Measurements from ENCODE around the gene SKIC8.

The SKIC8 gene

DNA sequence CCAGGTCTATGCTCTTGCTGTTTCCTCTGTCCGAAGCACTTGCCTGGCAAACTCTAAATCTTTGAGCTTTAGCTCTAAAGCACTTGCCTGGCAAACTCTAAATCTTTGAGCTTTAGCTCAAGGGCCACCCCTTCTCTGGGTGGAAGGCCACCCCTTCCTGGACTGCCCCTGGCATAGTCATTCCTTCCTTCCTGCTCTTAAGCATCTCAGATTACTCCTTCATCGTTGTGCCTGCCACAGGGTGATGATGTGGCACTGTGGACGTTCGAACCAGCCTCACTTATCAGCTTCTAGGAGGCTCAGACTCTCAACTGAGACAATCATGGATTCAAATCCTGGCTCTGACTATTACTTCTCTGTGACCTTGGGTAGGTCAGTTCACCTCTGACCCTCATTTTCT lies 30.2 kb upstream of the SKIC8 start:
- TF ChIP-seq, protein P1, sequence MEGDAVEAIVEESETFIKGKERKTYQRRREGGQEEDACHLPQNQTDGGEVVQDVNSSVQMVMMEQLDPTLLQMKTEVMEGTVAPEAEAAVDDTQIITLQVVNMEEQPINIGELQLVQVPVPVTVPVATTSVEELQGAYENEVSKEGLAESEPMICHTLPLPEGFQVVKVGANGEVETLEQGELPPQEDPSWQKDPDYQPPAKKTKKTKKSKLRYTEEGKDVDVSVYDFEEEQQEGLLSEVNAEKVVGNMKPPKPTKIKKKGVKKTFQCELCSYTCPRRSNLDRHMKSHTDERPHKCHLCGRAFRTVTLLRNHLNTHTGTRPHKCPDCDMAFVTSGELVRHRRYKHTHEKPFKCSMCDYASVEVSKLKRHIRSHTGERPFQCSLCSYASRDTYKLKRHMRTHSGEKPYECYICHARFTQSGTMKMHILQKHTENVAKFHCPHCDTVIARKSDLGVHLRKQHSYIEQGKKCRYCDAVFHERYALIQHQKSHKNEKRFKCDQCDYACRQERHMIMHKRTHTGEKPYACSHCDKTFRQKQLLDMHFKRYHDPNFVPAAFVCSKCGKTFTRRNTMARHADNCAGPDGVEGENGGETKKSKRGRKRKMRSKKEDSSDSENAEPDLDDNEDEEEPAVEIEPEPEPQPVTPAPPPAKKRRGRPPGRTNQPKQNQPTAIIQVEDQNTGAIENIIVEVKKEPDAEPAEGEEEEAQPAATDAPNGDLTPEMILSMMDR (IDR thresholded peaks at IDR 0.05; ENCODE audit: insufficient read depth, low read depth, low read length, missing control alignments): no peak
- no peak overlapping the region for H3K4me3 ChIP-seq (ENCODE audit: low read length)
- DNase-seq (ENCODE audit: low read depth): no peak

DNA sequence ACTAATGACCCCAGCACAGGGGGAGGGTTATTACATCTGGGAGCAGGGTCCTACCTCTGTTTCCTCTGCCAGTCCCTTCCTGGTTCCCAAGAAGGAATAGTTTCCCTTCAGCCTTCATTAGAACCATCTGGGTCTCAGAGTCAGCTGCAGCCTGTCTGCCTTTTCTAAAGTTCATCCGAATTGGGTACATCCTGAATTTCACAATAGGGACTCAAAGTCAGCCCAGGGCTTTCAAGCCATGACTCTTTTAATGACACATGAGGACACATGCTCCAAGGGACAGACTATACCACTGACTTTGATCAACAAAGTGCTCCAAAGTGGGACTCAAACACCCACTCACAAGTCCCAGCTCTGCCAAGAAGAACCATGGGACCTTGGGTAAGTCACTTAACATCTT lies 28.1 kb upstream of the SKIC8 start:
- TF ChIP-seq, protein P1 (IDR thresholded peaks at IDR 0.05; ENCODE audit: insufficient read depth, low read depth, low read length, missing control alignments): no peak
- H3K4me3 ChIP-seq (ENCODE audit: low read length): no peak overlapping the region
- no peak for DNase-seq (ENCODE audit: low read depth)

DNA sequence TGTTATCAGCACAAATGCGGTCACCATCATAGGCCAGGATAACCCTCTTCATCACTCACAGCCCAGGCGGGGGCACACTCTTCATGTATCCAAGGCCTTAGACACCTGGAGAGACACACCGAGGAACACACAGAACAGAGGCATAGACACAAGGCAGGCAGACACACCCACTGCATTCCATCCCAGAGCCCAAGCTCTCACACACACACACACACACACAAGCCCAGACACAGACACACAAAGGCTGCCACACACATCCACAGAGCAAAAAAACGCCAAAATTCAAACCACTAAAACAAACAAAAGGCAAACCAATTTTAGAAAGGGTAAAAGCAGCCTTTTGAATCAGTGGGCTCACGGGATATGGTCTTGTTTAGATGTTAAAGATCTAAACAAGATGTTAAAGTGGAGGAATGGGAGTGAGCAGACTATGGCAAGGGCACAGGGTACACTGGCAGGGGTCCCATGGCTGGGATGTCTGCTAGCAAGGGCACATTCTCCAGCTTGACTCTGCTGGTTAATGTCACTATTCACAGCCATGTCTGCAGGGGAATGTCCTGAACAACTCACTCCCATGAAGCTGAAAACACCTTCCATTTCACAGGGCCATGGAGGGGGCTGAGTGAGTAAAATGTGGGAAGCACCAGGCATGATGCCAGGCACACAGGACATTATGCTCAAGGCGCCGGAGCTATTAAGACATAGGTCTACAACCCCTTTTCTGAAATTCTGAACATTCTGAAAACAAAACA lies 25.9 kb upstream of the SKIC8 start:
- DNase-seq (ENCODE audit: low read depth): peak; percentile 65
- H3K4me3 ChIP-seq (ENCODE audit: low read length): no peak overlapping the region
- TF ChIP-seq, protein P1 (IDR thresholded peaks at IDR 0.05; ENCODE audit: insufficient read depth, low read depth, low read length, missing control alignments): no peak

GRCh38 chr15:78324144-78324543 lies 24.7 kb upstream of the SKIC8 start:
- no peak overlapping the region for H3K4me3 ChIP-seq (ENCODE audit: low read length)
- TF ChIP-seq, protein P1 (IDR thresholded peaks at IDR 0.05; ENCODE audit: insufficient read depth, low read depth, low read length, missing control alignments): no peak
- no peak for DNase-seq (ENCODE audit: low read depth)

DNA sequence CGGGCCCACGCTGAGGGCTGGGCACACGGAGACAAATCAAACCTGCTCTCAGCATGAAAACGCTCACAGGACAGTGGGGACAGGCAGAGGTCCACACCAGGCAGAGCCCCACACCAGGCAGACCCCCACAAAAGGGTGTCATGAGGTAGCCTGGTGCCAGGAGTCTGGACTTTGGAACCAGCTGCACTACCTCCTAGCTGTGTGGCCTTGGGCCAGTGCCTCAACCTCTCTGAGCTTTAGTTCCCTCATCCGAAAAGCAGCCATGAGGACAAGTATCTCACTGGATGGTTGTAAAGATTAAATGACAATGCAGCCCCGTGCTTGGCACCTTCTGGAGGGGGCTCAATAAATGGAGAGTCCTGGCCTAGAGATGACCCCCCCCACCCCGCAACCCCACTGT lies 24.3 kb upstream of the SKIC8 start:
- no peak overlapping the region for H3K4me3 ChIP-seq (ENCODE audit: low read length)
- TF ChIP-seq, protein P1 (IDR thresholded peaks at IDR 0.05; ENCODE audit: insufficient read depth, low read depth, low read length, missing control alignments): no peak
- no peak for DNase-seq (ENCODE audit: low read depth)

DNA sequence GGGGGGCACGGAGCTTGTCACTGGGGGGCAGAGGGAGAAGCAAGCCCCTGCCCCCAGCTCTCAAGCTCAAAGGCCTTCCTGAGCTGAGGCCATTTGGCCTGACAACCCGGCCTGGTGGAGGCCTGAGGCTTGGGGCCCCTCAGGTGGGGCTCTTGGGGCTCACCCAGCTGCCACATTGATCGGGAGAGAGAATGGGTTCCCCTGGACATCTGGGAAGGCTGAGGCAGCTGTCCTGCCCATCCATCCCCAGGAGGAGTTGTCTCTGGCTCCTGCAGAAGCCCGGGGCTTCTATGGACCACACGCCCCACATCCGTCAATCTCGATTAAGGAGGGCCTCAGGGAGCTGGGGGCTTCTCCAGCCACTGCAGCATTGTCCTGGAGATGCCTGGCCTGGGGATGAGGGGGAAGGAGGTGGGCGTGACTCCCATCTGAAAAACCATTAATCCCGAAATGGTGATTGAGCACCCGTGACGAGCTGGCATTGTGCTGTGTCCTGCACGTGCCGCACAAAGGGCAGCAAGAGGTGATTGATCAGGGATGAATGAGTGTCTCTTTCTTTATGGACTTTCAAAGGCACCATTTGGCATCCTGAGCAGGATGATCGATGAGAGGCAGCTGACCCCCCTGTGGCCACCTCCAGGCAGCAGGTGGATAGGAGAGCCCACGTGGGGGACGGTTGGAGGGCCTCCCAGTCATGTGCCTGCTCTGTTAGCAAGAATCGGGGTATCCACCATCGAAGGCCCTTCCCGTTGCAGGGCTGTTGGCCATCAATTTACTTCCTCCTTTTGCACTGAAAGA lies 23.5 kb upstream of the SKIC8 start:
- no peak for DNase-seq (ENCODE audit: low read depth)
- TF ChIP-seq, protein P1 (IDR thresholded peaks at IDR 0.05; ENCODE audit: insufficient read depth, low read depth, low read length, missing control alignments): no peak
- no peak overlapping the region for H3K4me3 ChIP-seq (ENCODE audit: low read length)
